Activated T-helper 17 cell treated with anti-CD3 and anti-CD28 coated beads, Interleukin-2, amount 50 U/mL, for 72 hours (primary cell): ENCODE measurements around the gene SLC6A18. TPM values are rescaled to one million over a fixed set of nuclear protein-coding genes. Genes with fewer than 3 reads are reported as not detected.

Experiments used
- ATAC-seq: fragments of 150-1000 bp; cut with Tn5 transposase; replicated peaks from 2 replicates; pipeline ENCODE4 v1.10.0; 2021; ENCODE audit warnings: mild to moderate bottlenecking, moderate library complexity
- H3K27ac Mint-ChIP-seq: one replicate; pipeline ENCODE4 v1.8.0; 2022; ENCODE audit warnings: mixed read lengths
- H3K27me3 Mint-ChIP-seq: one replicate; pipeline ENCODE4 v1.8.0; 2022; ENCODE audit warnings: mixed read lengths
- H3K36me3 Mint-ChIP-seq: one replicate; pipeline ENCODE4 v1.8.0; 2022; ENCODE audit warnings: low read depth, mild to moderate bottlenecking, mixed read lengths
- H3K4me1 Mint-ChIP-seq: one replicate; pipeline ENCODE4 v1.8.0; 2022; ENCODE audit warnings: mixed read lengths
- H3K4me3 Mint-ChIP-seq: one replicate; pipeline ENCODE4 v1.8.0; 2022; ENCODE audit warnings: mild to moderate bottlenecking, mixed read lengths
- H3K9me3 Mint-ChIP-seq: one replicate; pipeline ENCODE4 v1.8.0; 2022; ENCODE audit warnings: mixed read lengths
- total RNA-seq, 2 donors: library from RNA; stranded (reverse); gene quantifications; one replicate each; pipeline ENCODE4 v1.2.3, GENCODE V29; 2022

SLC6A18 gene
- total RNA-seq, 2 donors from 2014 or later: not detected

- no peak overlapping the region for H3K27ac Mint-ChIP-seq
- ATAC-seq: no peak
- H3K9me3 Mint-ChIP-seq: no peaks in the 10 kb centered on the region
- H3K4me1 Mint-ChIP-seq: no peaks in the 10 kb centered on the region
- no peak overlapping the region for H3K4me3 Mint-ChIP-seq
- no peaks in the 10 kb centered on the region for H3K36me3 Mint-ChIP-seq
- peaks cover 5% of the 10 kb centered on the region for H3K27me3 Mint-ChIP-seq
Observed at GRCh38 chr5:1203968-1204692, 21.1 kb upstream of the SLC6A18 start.

DNA sequence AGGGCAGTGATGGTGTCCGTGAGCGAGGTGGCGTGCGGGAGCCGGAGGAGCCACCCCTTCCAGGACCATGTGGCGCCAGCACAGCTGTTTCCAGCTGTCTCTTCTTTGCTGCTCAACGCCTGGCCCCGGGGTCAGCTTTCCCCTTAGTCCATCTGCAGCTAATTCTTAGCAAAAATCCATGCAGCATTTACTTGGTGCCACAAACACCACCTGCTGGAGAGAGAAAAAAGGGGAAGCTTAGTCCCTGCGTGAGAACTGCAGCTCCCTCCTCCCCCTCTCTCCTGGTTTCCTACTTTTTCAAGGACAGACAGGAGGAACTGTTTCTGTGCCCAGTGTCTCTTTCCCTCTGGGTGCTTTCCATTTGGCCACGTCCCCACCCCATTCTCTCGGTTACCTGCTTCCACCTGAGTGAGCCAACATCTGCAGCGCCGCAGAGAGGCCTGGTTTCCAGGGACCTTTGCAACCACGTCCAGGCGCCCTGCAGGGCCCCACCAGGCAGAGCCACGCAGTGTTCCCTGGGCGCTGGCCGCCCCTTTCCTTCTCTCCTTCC is 20.4 kb upstream of the SLC6A18 start:
- no peak for ATAC-seq
- H3K27me3 Mint-ChIP-seq: peaks cover 5% of the 10 kb centered on the region
- H3K36me3 Mint-ChIP-seq: no peaks in the 10 kb centered on the region
- H3K27ac Mint-ChIP-seq: no peak overlapping the region
- H3K4me3 Mint-ChIP-seq: no peak overlapping the region
- H3K4me1 Mint-ChIP-seq: no peaks in the 10 kb centered on the region
- no peaks in the 10 kb centered on the region for H3K9me3 Mint-ChIP-seq

DNA sequence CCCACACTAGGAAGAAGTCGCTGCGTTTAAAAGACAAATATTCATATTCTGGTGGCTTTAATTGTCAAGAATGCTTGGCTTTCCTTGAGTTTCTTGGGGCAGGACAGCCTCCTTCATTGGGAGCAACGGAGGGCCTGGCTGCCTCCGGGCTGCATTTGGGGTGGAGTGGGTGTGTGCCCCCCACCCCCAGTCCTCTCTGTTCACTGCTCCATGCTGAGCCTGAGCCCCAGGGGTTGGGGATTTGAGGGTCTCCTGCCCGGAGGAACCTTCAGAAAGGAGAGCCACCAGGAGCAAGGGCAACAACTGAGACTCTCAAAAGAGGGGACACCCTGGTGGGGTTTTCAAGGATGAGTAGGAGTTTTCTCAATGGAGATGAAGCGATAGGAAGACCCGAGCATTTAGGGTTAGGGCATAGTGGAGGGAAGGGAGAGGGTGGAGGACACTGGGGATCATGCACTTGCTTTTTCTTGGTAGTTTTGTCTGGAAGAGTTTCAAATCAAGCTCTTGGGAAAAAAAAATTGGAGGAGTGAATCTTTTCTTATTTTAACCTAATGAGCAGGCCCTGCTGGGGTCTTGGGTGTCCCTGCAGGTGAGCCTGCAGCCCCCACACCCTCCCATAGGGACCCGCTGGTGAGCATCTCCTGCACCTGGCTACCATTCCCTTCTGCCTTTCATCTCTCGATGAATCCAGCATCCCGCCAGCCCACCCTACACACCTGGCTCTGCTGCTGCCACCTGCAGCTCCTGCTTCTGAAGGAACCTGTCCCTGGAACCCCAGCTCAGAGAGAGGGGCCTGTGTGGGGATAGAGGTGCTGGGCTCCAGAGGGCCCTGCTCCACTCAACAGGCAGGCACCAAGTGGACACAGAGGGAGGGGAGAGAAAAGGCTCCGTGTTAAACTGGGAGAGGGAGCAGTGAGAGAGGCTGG is 19.7 kb upstream of the SLC6A18 start:
- Mint-ChIP-seq H3K4me1 (no peaks in the 10 kb centered on the region), H3K27me3 (peaks cover 5% of the 10 kb centered on the region), H3K9me3 (no peaks in the 10 kb centered on the region), H3K36me3 (no peaks in the 10 kb centered on the region), H3K4me3 (no peak overlapping the region), H3K27ac (no peak overlapping the region)
- ATAC-seq: no peak

GRCh38 chr5:1206521-1207412 is 18.4 kb upstream of the SLC6A18 start:
- Mint-ChIP-seq H3K27ac (no peak overlapping the region), H3K9me3 (no peaks in the 10 kb centered on the region), H3K27me3 (peaks cover 5% of the 10 kb centered on the region), H3K4me3 (no peak overlapping the region), H3K4me1 (no peaks in the 10 kb centered on the region), H3K36me3 (no peaks in the 10 kb centered on the region)
- no peak for ATAC-seq

GRCh38 chr5:1207555-1207954 is 17.6 kb upstream of the SLC6A18 start:
- Mint-ChIP-seq H3K4me1 (no peaks in the 10 kb centered on the region), H3K36me3 (no peaks in the 10 kb centered on the region), H3K27ac (no peak overlapping the region), H3K27me3 (peaks cover 5% of the 10 kb centered on the region), H3K9me3 (no peaks in the 10 kb centered on the region), H3K4me3 (no peak overlapping the region)
- ATAC-seq: no peak

GRCh38 chr5:1208221-1208742 is 16.9 kb upstream of the SLC6A18 start:
- H3K4me1 Mint-ChIP-seq: no peaks in the 10 kb centered on the region
- H3K27me3 Mint-ChIP-seq: peaks cover 5% of the 10 kb centered on the region
- no peak for ATAC-seq
- H3K4me3 Mint-ChIP-seq: no peak overlapping the region
- H3K27ac Mint-ChIP-seq: no peak overlapping the region
- H3K36me3 Mint-ChIP-seq: no peaks in the 10 kb centered on the region
- H3K9me3 Mint-ChIP-seq: no peaks in the 10 kb centered on the region

DNA sequence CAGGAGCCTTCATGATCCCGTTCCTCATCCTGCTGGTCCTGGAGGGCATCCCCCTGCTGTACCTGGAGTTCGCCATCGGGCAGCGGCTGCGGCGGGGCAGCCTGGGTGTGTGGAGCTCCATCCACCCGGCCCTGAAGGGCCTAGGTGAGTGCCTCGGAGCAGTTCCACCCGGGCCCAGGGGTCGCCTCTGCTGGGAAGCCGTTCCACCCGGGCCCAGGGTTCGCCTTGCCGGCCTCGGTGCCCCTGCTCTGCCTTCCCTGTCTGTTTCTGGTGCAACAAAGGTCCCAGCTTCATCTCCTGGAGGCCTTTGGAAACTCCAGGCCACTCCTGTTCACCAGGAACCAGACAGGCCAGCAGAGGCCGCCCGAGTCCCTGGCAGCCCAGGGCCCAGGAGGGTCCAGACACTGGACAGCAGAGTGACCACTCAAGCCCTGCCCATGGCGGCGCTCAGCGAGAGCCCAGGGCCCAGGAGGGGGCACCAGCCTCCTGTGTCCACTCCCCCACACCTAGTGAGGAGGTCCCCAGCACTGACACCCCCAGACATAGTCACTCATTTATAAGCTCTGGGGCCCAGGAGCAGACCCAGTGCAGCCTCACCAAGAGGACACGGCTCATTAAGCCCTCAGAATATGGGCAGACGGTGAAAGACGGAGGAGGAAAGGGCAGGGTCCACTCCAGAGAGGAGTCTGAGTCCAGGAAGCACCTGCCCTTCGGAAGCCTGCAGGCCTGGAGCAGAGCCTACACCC is 16.3 kb upstream of the SLC6A18 start:
- H3K27me3 Mint-ChIP-seq: peaks cover 5% of the 10 kb centered on the region
- no peaks in the 10 kb centered on the region for H3K4me1 Mint-ChIP-seq
- no peaks in the 10 kb centered on the region for H3K36me3 Mint-ChIP-seq
- no peak overlapping the region for H3K27ac Mint-ChIP-seq
- no peak overlapping the region for H3K4me3 Mint-ChIP-seq
- H3K9me3 Mint-ChIP-seq: no peaks in the 10 kb centered on the region
- no peak for ATAC-seq

DNA sequence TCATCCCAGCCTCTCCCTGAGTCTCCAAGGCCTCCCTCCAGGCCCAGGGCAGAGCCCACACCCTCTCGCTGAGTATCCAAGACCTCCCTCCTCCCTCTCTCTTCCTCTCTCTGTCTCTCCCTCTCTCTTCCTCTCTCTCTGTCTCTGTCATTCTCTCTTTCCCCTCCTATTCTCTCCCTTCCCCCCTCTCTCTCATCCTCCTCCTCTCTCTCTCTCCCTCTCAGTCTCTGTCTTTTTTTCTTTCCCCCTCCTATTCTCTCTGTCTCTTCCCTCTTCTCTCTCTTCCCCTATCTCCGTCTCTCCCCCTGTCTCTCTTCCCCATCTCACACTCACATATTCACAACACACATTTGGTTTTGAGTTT is 15.7 kb upstream of the SLC6A18 start:
- Mint-ChIP-seq H3K9me3 (no peaks in the 10 kb centered on the region), H3K4me1 (no peaks in the 10 kb centered on the region), H3K36me3 (no peaks in the 10 kb centered on the region), H3K27me3 (peaks cover 5% of the 10 kb centered on the region), H3K4me3 (no peak overlapping the region), H3K27ac (no peak overlapping the region)
- no peak for ATAC-seq

- peaks cover 5% of the 10 kb centered on the region for H3K27me3 Mint-ChIP-seq
- no peak overlapping the region for H3K27ac Mint-ChIP-seq
- H3K4me1 Mint-ChIP-seq: no peaks in the 10 kb centered on the region
- no peaks in the 10 kb centered on the region for H3K9me3 Mint-ChIP-seq
- H3K36me3 Mint-ChIP-seq: no peaks in the 10 kb centered on the region
- ATAC-seq: no peak
- H3K4me3 Mint-ChIP-seq: no peak overlapping the region
Observed at GRCh38 chr5:1209896-1210776, 15.0 kb upstream of the SLC6A18 start.

GRCh38 chr5:1210832-1211251 is 14.3 kb upstream of the SLC6A18 start:
- no peak overlapping the region for H3K4me3 Mint-ChIP-seq

DNA sequence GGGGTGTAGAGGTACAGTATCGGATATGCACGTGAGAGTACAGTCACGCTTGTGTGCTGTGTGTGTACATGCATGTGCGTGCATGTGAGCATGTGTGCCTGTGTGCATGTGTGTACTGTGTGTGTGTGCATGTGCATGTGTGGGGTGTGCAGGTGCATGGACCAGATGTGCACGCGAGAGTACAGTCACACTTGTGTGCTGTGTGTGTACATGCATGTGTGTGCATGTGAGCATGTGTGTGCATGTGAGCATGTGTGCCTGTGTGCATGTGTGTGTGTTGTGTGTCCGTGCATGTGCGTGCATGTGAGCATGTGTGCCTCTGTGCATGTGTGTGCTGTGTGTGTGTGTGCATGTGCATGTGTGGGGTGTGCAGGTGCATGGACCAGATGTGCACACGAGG is 13.5 kb upstream of the SLC6A18 start:
- no peak for ATAC-seq
- H3K36me3 Mint-ChIP-seq: no peaks in the 10 kb centered on the region
- no peak overlapping the region for H3K4me3 Mint-ChIP-seq
- no peaks in the 10 kb centered on the region for H3K9me3 Mint-ChIP-seq
- no peaks in the 10 kb centered on the region for H3K27me3 Mint-ChIP-seq
- H3K4me1 Mint-ChIP-seq: no peaks in the 10 kb centered on the region
- H3K27ac Mint-ChIP-seq: no peak overlapping the region

More at GRCh38 chr5:1210832-1211251, 14.3 kb upstream of the SLC6A18 start:
- no peaks in the 10 kb centered on the region for H3K9me3 Mint-ChIP-seq
- peaks cover 5% of the 10 kb centered on the region for H3K27me3 Mint-ChIP-seq
- no peaks in the 10 kb centered on the region for H3K4me1 Mint-ChIP-seq
- H3K27ac Mint-ChIP-seq: no peak overlapping the region
- no peaks in the 10 kb centered on the region for H3K36me3 Mint-ChIP-seq
- no peak for ATAC-seq

- H3K9me3 Mint-ChIP-seq: no peaks in the 10 kb centered on the region
- H3K36me3 Mint-ChIP-seq: no peaks in the 10 kb centered on the region
- H3K4me1 Mint-ChIP-seq: no peaks in the 10 kb centered on the region
- H3K27me3 Mint-ChIP-seq: no peaks in the 10 kb centered on the region
- no peak for ATAC-seq
- no peak overlapping the region for H3K4me3 Mint-ChIP-seq
- H3K27ac Mint-ChIP-seq: no peak overlapping the region
Observed at GRCh38 chr5:1212271-1212670, 12.9 kb upstream of the SLC6A18 start.

GRCh38 chr5:1212881-1213280 is 12.3 kb upstream of the SLC6A18 start:
- H3K4me3 Mint-ChIP-seq: no peak overlapping the region
- no peaks in the 10 kb centered on the region for H3K4me1 Mint-ChIP-seq
- ATAC-seq: no peak
- H3K9me3 Mint-ChIP-seq: no peaks in the 10 kb centered on the region
- no peak overlapping the region for H3K27ac Mint-ChIP-seq
- H3K27me3 Mint-ChIP-seq: no peaks in the 10 kb centered on the region
- no peaks in the 10 kb centered on the region for H3K36me3 Mint-ChIP-seq
